ENCODE results near the gene PDE11A.

- TF ChIP-seq CTCF (IDR thresholded peaks at IDR 0.05): no peak
- TF ChIP-seq REST (IDR thresholded peaks at IDR 0.05): no peak
- no peak for TF ChIP-seq CHD2 (IDR thresholded peaks at IDR 0.05; ENCODE audit: low read length, partially characterized antibody)
- no peak for TF ChIP-seq MAX (IDR thresholded peaks at IDR 0.05)
- no peak for TF ChIP-seq BHLHE40 (IDR thresholded peaks at IDR 0.05; ENCODE audit: low read depth, low read length)
- TF ChIP-seq, protein P1, sequence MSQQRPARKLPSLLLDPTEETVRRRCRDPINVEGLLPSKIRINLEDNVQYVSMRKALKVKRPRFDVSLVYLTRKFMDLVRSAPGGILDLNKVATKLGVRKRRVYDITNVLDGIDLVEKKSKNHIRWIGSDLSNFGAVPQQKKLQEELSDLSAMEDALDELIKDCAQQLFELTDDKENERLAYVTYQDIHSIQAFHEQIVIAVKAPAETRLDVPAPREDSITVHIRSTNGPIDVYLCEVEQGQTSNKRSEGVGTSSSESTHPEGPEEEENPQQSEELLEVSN (IDR thresholded peaks at IDR 0.05; ENCODE audit: borderline replicate concordance, low read depth): no peak
- TF ChIP-seq EP300 (IDR thresholded peaks at IDR 0.05): no peak
- no peak for TF ChIP-seq MYC (IDR thresholded peaks at IDR 0.05; ENCODE audit: borderline replicate concordance, low read length)
- TF ChIP-seq KDM5A (IDR thresholded peaks at IDR 0.05): no peak
- no peak for TF ChIP-seq PHF8 (IDR thresholded peaks at IDR 0.05; ENCODE audit: borderline replicate concordance, low read depth)
- TF ChIP-seq PBX3 (IDR thresholded peaks at IDR 0.05): no peak
- no peak for TF ChIP-seq CHD4 (IDR thresholded peaks at IDR 0.05; ENCODE audit: borderline replicate concordance)
Observed at GRCh38 chr2:177600917-177601316, 471.7 kb downstream of the PDE11A start.

Data from A549 (cell line).